ENCODE measurements around the gene RFC5.

DNA sequence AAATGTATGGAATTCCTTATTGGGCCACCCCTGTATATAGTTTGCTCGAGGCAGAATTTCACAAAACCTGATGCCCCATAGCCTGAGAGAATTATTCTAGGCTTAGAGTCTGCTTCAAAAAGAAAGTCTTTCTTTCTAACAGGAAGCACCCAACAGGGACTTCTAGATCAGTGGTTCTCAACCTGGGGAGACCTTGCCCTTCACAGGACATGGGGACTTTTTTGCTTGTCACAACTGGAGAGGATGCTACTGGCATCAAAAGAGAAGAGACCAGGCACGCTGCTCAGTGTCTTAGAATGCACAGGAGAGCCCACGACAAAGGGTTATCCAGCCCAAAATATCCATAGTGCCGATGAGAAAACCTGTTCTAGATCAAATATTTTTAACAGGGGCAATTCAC, 25.6 kb downstream of the RFC5 start:
- TF ChIP-seq NFYB (IDR thresholded peaks at IDR 0.05; ENCODE audit: insufficient read depth, low read depth, low read length) (no peak), BHLHE40 (IDR thresholded peaks at IDR 0.05; ENCODE audit: borderline replicate concordance in 1 of 2, low read depth in 2 of 2, low read length in 1 of 2) (no peak), EP300 (IDR thresholded peaks at IDR 0.05; ENCODE audit: borderline replicate concordance in 1 of 2, control insufficient read depth in 1 of 2, low read depth in 2 of 2, low read length in 2 of 2) (no peak), ASH2L (IDR thresholded peaks at IDR 0.05; ENCODE audit: borderline replicate concordance, low read depth) (no peak), JUND (IDR thresholded peaks at IDR 0.05; ENCODE audit: low read depth, low read length) (no peak), SIN3A (IDR thresholded peaks at IDR 0.05; ENCODE audit: low read depth, low read length) (no peak), TARDBP (IDR thresholded peaks at IDR 0.05; ENCODE audit: borderline replicate concordance) (no peak), RCOR1 (conservative IDR thresholded peaks at IDR 0.05; ENCODE audit: low read depth, low read length) (no peak)
- TF ChIP-seq, protein P1, sequence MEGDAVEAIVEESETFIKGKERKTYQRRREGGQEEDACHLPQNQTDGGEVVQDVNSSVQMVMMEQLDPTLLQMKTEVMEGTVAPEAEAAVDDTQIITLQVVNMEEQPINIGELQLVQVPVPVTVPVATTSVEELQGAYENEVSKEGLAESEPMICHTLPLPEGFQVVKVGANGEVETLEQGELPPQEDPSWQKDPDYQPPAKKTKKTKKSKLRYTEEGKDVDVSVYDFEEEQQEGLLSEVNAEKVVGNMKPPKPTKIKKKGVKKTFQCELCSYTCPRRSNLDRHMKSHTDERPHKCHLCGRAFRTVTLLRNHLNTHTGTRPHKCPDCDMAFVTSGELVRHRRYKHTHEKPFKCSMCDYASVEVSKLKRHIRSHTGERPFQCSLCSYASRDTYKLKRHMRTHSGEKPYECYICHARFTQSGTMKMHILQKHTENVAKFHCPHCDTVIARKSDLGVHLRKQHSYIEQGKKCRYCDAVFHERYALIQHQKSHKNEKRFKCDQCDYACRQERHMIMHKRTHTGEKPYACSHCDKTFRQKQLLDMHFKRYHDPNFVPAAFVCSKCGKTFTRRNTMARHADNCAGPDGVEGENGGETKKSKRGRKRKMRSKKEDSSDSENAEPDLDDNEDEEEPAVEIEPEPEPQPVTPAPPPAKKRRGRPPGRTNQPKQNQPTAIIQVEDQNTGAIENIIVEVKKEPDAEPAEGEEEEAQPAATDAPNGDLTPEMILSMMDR (IDR thresholded peaks at IDR 0.05 in 2 of 3, conservative IDR thresholded peaks at IDR 0.05 in 1 of 3; ENCODE audit: control insufficient read depth in 2 of 3, extremely low read depth in 1 of 3, insufficient read depth in 1 of 3, low read depth in 3 of 3, low read length in 3 of 3): no peak

All from GM12878 (cell line).